Measurements from ENCODE around the gene AQP10. TPM values are rescaled to one million over a fixed set of nuclear protein-coding genes. Genes with fewer than 3 reads are reported as not detected.
"Not testable (repeated sequence)": the region's sequence is repeated elsewhere in the genome, so short reads cannot be mapped to it uniquely, and the experiment has no call there.

Gene AQP10
- total RNA-seq, 6 donors from 2014 or later, result 0.15 to 2.1 (median 0.45) TPM

DNA sequence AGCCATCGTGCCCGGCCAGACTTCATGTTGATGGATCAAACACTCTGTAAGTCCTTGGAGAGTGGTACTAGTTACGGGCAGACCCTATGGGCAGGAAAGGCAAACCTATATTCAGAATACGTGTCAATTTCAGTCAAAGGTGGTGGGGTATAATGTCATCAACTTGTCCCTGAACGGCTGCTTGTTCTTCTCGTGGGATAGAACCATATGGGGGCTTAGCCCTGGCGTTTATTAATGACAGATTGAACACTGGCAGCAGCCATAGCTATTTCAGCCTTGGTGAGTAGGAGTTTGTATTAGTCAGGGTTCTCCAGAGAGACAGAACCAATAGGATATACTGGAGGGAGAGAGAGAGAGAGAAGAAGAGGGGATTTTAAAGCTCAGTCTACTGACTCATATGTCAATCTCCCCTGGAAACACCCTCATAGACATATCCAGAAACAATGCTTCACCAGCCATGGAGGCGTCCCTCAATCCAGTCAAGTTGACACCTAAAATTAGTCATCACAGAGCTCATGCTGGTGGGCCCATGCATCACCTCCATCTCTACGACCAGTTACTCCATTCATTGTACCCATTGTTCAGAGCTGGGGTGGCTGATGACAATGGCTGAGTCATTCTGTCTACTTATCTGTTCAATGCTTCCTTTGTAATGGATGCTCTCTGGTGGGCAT is 16.1 kb upstream of the AQP10 start:
- Histone ChIP-seq H3K4me3 (no peak overlapping the region), H3K4me1 (no peaks in the 10 kb centered on the region), H3K9me3 (no peaks in the 10 kb centered on the region), H3K27me3 (no peaks in the 10 kb centered on the region), H3K36me3 (no peaks in the 10 kb centered on the region), H3K27ac (no peak overlapping the region)
- WGBS, 2 donors, result 85 to 86% methylated on average over 9 of the region's 9 CpGs
- no peak for DNase-seq
- ATAC-seq (ENCODE audit: low FRiP score in 2 of 2), result no peak
- TF ChIP-seq POLR2A (IDR thresholded peaks at IDR 0.05) (no peak), EP300 (IDR thresholded peaks at IDR 0.05) (no peak), POLR2AphosphoS5 (IDR thresholded peaks at IDR 0.05) (no peak)
- TF ChIP-seq, protein P1, sequence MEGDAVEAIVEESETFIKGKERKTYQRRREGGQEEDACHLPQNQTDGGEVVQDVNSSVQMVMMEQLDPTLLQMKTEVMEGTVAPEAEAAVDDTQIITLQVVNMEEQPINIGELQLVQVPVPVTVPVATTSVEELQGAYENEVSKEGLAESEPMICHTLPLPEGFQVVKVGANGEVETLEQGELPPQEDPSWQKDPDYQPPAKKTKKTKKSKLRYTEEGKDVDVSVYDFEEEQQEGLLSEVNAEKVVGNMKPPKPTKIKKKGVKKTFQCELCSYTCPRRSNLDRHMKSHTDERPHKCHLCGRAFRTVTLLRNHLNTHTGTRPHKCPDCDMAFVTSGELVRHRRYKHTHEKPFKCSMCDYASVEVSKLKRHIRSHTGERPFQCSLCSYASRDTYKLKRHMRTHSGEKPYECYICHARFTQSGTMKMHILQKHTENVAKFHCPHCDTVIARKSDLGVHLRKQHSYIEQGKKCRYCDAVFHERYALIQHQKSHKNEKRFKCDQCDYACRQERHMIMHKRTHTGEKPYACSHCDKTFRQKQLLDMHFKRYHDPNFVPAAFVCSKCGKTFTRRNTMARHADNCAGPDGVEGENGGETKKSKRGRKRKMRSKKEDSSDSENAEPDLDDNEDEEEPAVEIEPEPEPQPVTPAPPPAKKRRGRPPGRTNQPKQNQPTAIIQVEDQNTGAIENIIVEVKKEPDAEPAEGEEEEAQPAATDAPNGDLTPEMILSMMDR (IDR thresholded peaks at IDR 0.05), result no peak

DNA sequence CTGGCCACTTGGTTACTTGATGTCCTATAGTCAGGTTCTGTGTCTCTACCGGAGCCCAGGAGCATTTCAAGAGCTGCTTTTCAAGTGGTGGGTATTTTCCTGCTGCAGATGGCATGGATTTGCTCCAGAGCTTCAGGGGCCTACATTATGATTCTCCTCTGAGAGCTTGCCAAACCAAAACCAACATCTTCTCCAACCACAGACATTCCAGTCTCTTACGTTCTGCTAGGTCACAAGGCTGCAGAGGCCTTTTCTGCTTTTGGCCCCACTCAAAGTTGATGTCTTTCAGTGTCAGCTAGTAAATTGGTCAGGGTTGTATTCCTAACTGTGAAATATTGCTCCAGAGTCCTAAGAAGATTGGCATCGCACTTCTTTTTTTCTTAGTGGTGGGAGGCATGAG is 14.7 kb upstream of the AQP10 start:
- no peak for DNase-seq
- Histone ChIP-seq H3K27me3 (no peaks in the 10 kb centered on the region), H3K9me3 (no peaks in the 10 kb centered on the region), H3K4me1 (no peaks in the 10 kb centered on the region), H3K27ac (no peak overlapping the region), H3K36me3 (no peaks in the 10 kb centered on the region), H3K4me3 (no peak overlapping the region)
- TF ChIP-seq EP300 (IDR thresholded peaks at IDR 0.05), result no peak
- TF ChIP-seq, protein P1 (IDR thresholded peaks at IDR 0.05), result no peak
- no peak for TF ChIP-seq POLR2A (IDR thresholded peaks at IDR 0.05)
- TF ChIP-seq POLR2AphosphoS5 (IDR thresholded peaks at IDR 0.05), result no peak
- ATAC-seq (ENCODE audit: low FRiP score in 2 of 2), result no peak
- 84 to 89% methylated on average over 3 of the region's 3 CpGs for WGBS, 2 donors

DNA sequence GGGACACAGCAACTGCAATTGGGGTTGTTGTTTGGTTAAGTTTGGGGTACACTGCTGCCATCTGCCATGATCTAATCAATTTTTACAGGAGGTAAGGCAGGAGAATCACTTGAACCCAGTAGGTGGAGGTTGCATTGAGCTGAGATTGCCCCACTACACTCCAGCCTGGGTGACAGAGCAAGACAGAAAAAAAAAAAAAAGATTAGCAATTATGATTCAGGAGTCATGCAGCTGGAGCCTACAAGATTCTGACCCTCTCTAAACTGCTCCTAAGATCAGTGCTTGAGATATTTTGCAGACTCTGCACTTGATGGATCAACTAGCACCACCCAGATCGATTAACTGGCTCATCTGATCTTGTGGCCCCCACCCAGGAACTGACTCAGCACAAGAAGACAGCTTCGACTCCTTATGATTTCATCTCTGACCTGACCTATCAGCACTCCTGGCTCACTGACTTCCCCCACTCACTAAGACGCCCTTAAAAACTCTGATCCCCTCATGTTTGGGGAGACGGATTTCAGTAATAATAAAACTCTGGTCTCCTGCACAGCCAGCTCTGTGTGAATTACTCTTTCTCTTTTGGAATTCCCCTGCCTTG is 13.1 kb upstream of the AQP10 start:
- not testable (repeated sequence) for H3K36me3 ChIP-seq; DNase-seq; ATAC-seq (ENCODE audit: low FRiP score in 2 of 2); H3K4me1 ChIP-seq; H3K27me3 ChIP-seq; H3K27ac ChIP-seq; H3K4me3 ChIP-seq; H3K9me3 ChIP-seq
- 46 to 73% methylated on average over 4 of the region's 4 CpGs for WGBS, 2 donors

DNA sequence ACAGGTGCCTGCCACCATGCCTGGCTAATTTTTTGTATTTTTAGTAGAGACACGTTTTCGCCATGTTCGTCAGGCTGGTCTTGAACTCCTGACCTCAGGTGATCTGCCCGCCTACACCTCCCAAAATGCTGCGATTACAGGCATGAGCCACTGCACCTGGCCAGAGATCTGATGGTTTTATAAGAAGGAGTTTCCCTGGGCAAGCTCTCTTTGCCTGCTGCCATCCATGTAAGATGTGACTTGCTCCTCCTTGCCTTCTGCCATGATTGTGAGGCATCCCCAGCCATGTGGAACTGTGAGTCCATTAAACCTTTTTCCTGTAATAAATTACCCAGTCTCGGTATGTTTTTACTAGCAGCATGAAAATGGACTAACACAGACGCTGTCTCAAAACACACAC is 11.8 kb upstream of the AQP10 start:
- ATAC-seq (ENCODE audit: low FRiP score in 2 of 2); H3K4me3 ChIP-seq; H3K27me3 ChIP-seq; H3K36me3 ChIP-seq; DNase-seq; H3K27ac ChIP-seq; H3K9me3 ChIP-seq; H3K4me1 ChIP-seq: not testable (repeated sequence)
- 86 to 87% methylated on average over 7 of the region's 7 CpGs for WGBS, 2 donors

DNA sequence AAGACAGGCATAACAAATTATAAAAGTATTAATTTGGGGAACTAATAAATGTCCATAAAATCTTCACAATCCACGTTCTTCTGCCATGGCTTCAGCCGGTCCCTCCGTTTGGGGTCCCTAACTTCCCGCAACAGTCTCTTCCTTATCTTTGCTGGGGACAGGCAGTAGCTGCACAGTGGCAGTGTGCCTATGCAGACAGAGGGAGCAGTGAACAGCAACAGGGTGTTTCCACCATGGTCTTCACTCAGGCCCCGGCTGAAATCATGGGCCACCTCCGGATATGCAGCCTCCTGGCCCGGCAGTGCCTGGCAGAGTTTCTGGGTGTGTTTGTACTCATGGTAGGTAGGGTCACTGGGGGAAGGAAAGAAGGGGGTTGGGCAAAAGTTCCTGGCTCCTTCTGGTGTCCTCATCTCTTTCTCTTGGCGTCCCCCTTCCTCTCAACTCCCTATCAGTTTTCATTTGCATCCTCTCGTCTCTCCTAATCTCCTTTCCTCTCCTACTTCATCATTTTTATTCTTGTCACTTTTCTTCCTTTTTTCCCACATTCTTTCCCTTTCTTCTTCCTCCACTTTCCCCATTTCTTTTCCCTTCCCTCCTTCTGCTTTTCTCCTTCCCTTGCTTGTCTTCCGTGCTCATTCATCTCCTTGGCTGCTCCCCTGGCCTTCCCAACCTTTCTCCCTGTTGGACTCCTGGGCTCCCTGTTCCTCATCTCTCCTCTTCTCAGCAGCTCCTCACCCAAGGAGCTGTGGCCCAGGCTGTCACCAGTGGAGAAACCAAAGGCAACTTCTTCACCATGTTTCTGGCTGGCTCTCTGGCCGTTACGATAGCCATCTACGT is 8.4 kb upstream of the AQP10 start:
- not testable (repeated sequence) for DNase-seq; H3K27ac ChIP-seq; H3K36me3 ChIP-seq; H3K4me1 ChIP-seq; H3K4me3 ChIP-seq; ATAC-seq (ENCODE audit: low FRiP score in 2 of 2); H3K27me3 ChIP-seq
- peaks cover 0 to 11% (median 9%) of the 10 kb centered on the region in 4 donors for H3K9me3 ChIP-seq
- WGBS, 2 donors, result 70 to 83% methylated on average over 13 of the region's 13 CpGs

DNA sequence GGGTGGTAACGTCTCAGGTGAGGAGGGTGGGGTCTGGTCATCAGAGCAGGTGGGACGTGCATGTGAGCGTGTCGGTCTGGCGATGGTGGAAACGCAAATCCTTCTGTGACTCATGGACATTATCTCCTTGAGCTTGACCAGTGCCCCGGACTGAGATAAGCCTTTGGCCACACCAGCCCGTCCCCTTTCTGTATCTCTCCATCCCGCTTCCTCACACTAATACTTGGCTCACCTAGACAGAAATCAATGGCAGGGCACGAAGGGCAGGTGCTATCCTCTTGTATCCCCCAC is 7.9 kb upstream of the AQP10 start:
- TF ChIP-seq POLR2A (IDR thresholded peaks at IDR 0.05) (no peak), POLR2AphosphoS5 (IDR thresholded peaks at IDR 0.05) (no peak), EP300 (IDR thresholded peaks at IDR 0.05) (no peak)
- TF ChIP-seq, protein P1 (IDR thresholded peaks at IDR 0.05), result no peak
- H3K4me1 ChIP-seq, result no peaks in the 10 kb centered on the region
- no peak overlapping the region for H3K4me3 ChIP-seq
- ATAC-seq (ENCODE audit: low FRiP score in 2 of 2) (peak in 1 of 2 donors; percentile 37), DNase-seq (no peak)
- no peaks in the 10 kb centered on the region for H3K27me3 ChIP-seq
- WGBS, 2 donors, result 82 to 88% methylated on average over 10 of the region's 10 CpGs
- no peak overlapping the region for H3K27ac ChIP-seq
- peaks cover 0 to 11% (median 9%) of the 10 kb centered on the region in 4 donors for H3K9me3 ChIP-seq
- H3K36me3 ChIP-seq, result no peaks in the 10 kb centered on the region

DNA sequence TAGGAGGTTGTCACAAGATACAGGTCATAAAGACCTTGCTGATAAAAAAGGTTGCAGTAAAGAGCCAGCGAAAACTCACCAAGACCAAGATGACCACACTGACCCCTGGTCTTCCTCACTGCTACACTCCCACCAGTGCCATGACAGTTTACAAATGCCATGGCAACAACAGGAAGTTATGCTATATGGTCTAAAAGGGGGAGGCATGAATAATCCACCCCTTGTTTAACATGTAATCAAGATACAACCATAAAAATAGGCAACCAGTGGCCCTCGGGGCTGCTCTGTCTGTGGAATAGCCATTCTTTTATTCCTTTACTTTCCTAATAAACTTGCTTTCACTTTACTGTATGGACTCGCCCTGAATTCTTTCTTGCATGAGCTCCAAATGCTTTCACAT is 6.7 kb upstream of the AQP10 start:
- H3K9me3 ChIP-seq, result peaks cover 0 to 11% (median 9%) of the 10 kb centered on the region in 4 donors
- not testable (repeated sequence) for H3K4me1 ChIP-seq; ATAC-seq (ENCODE audit: low FRiP score in 2 of 2); H3K36me3 ChIP-seq; H3K27me3 ChIP-seq; DNase-seq; H3K27ac ChIP-seq; H3K4me3 ChIP-seq
- 77 to 79% methylated on average over 3 of the region's 3 CpGs for WGBS, 2 donors
